PC-3 (cell line): ENCODE data around the gene PLA2G4A. TPM values are rescaled to one million over a fixed set of nuclear protein-coding genes. Genes with fewer than 3 reads are reported as not detected.
A peak's percentile ranks its signal among the peaks of the same experiment; 100 is the strongest.

ENCODE experiments used
- ATAC-seq: fragments of 200-7000 bp; cut with Tn5 transposase; 2 replicates; pipeline ENCODE4 v1.9.1; 2020; ENCODE audit warnings: mild to moderate bottlenecking, moderate library complexity
- BruUV-seq: library from RNA; stranded (reverse); fragments of 400-500 nt; replicated peaks from 2 replicates; lab custom pipeline; 2021; lab: Mats Ljungman, UMichigan
- CTCF ChIA-PET: fragments of 300-600 bp; sonication (Branson Sonifier 250); formaldehyde crosslinking; loops from one replicate; lab custom pipeline; 2022; ENCODE audit warnings: antibody characterized with exemption; lab: Charles Lee
- POLR2A ChIA-PET: fragments of 300-600 bp; sonication (Branson Sonifier 250); formaldehyde crosslinking; loops from one replicate; lab custom pipeline; 2022; ENCODE audit warnings: antibody characterized with exemption; ENCODE audit not compliant: unreplicated experiment; lab: Charles Lee
- DNase-seq: peaks from one replicate; pipeline ENCODE4 v3.0.0-alpha.2; 2015
- H2AFZ ChIP-seq: fragments of 300-600 bp; sonication (generic); 2 replicates; pipeline ENCODE4 v1.6.0; 2016; ENCODE audit warnings: antibody characterized with exemption, low read length
- H3F3A ChIP-seq: fragments of 300-600 bp; sonication (generic); one replicate; pipeline ENCODE4 v1.6.0; 2017; ENCODE audit warnings: antibody characterized with exemption, low read length, control low read depth, mild to moderate bottlenecking; ENCODE audit not compliant: unreplicated experiment
- H3K27ac ChIP-seq: fragments of 300-600 bp; sonication (generic); 2 replicates; pipeline ENCODE4 v1.5.1; 2016; ENCODE audit warnings: mild to moderate bottlenecking, low read length
- H3K27me3 ChIP-seq: fragments of 300-600 bp; sonication (generic); 2 replicates; pipeline ENCODE4 v1.6.1; 2016; ENCODE audit warnings: low read length, mixed read lengths
- H3K36me3 ChIP-seq: fragments of 300-600 bp; sonication (generic); 2 replicates; pipeline ENCODE4 v1.6.1; 2016; ENCODE audit warnings: low read depth, mixed run types, low read length, mixed read lengths
- H3K4me1 ChIP-seq: fragments of 300-600 bp; sonication (generic); 2 replicates; pipeline ENCODE4 v1.5.1; 2016; ENCODE audit warnings: low read length; ENCODE audit not compliant: insufficient read depth
- H3K4me2 ChIP-seq: fragments of 300-600 bp; sonication (generic); 2 replicates; pipeline ENCODE4 v1.6.0; 2016; ENCODE audit warnings: low read length
- H3K4me3 ChIP-seq: fragments of 300-600 bp; sonication (generic); 2 replicates; pipeline ENCODE4 v1.5.1; 2016; ENCODE audit warnings: mild to moderate bottlenecking, low read length, mixed read lengths
- H3K79me2 ChIP-seq: fragments of 300-600 bp; sonication (generic); 2 replicates; pipeline ENCODE4 v1.6.1; 2017; ENCODE audit warnings: low read length, mixed read lengths
- H3K9ac ChIP-seq: fragments of 300-600 bp; sonication (generic); 2 replicates; pipeline ENCODE4 v1.6.0; 2016; ENCODE audit warnings: mild to moderate bottlenecking, low read length
- H3K9me2 ChIP-seq: fragments of 300-600 bp; sonication (generic); replicated peaks from 2 replicates; pipeline ENCODE4 v1.6.1; 2016; ENCODE audit warnings: mixed run types, low read length, mixed read lengths
- H3K9me3 ChIP-seq: fragments of 300-600 bp; sonication (generic); 2 replicates; pipeline ENCODE4 v1.6.1; 2016; ENCODE audit warnings: low read length, mixed read lengths
- H4K20me1 ChIP-seq: fragments of 300-600 bp; sonication (generic); 2 replicates; pipeline ENCODE4 v1.6.1; 2016; ENCODE audit warnings: low read length, mixed read lengths
- EZH2 ChIP-seq: fragments of 300-600 bp; sonication (generic); IDR thresholded peaks from one replicate; pipeline ENCODE4 v1.6.1; 2017; ENCODE audit warnings: antibody characterized with exemption, mild to moderate bottlenecking, low read length; ENCODE audit not compliant: unreplicated experiment
- EZH2phosphoT487 ChIP-seq: fragments of 300-600 bp; sonication (generic); IDR thresholded peaks from 2 replicates; pipeline ENCODE4 v1.6.1; 2018; ENCODE audit warnings: mild to moderate bottlenecking, antibody characterized with exemption, low read length, borderline replicate concordance
- intact Hi-C: fragments of 100-400 bp; cut with micrococcal nuclease; formaldehyde crosslinking; loops from 2 replicates; pipeline ENCODE4 v1.9.0; 2023
- total RNA-seq: library from RNA; depleted of rRNA; stranded (reverse); fragments of >200 nt; gene quantifications from 2 replicates; pipeline ENCODE4 v1.2.3, GENCODE V29; 2014
- TF ChIP-seq, protein P1 (sequence below): fragments of 300-600 bp; sonication (generic); conservative IDR thresholded peaks from 2 replicates; pipeline ENCODE4 v1.5.1; 2017; ENCODE audit warnings: antibody characterized with exemption, low read depth, mild to moderate bottlenecking, low read length

Gene PLA2G4A
- total RNA-seq, 1 experiment from 2014 or later = 2.3 TPM

DNA sequence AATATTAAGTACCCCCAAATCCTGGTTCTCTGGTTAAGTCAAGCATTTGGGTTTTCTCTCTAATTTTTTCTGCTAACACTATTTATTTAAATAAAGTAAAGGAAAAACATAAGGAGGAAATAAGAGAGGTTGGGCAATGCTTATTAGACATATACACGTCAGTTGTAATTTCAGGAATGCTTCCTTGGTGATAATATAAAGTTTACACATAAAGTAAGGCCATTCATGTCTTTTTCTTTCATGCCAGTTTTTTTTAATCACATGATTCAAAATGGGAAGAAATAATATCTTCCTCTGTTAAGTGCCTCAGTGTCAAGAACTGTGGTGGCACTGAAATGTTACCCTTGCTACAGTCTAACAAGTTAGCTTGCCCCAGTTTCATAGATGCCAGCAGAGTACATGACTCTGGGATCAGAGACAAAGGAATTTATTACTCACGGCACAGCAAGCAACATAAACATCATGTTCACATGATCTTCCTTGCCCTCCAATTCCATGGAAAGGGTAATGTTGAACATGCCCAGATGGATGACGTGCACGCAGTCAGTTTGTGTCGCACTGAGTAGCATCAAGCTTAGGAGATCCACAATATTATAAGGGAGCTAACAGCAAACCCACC is 184.9 kb downstream of the PLA2G4A start:
- ATAC-seq = no peak
- no peaks in the 10 kb centered on the region for H4K20me1 ChIP-seq
- no peak overlapping the region for H3K9ac ChIP-seq
- H3K36me3 ChIP-seq = no peaks in the 10 kb centered on the region
- no peak for DNase-seq
- no peak overlapping the region for H3K4me2 ChIP-seq
- H3K9me2 ChIP-seq = no peaks in the 10 kb centered on the region
- no peaks in the 10 kb centered on the region for H3K9me3 ChIP-seq
- no peaks in the 10 kb centered on the region for H3F3A ChIP-seq
- CTCF ChIA-PET = no interaction called here
- peaks cover 22% of the 10 kb centered on the region for H3K4me1 ChIP-seq
- H3K27ac ChIP-seq = no peak overlapping the region
- intact Hi-C loops = no loop called here
- POLR2A ChIA-PET = no interaction called here
- H3K79me2 ChIP-seq = no peaks in the 10 kb centered on the region
- H3K4me3 ChIP-seq = no peak overlapping the region
- no peaks in the 10 kb centered on the region for H3K27me3 ChIP-seq
- BruUV-seq = no TSS peak
- TF ChIP-seq EZH2phosphoT487 = no peak
- TF ChIP-seq EZH2 = no peak
- TF ChIP-seq, protein P1, sequence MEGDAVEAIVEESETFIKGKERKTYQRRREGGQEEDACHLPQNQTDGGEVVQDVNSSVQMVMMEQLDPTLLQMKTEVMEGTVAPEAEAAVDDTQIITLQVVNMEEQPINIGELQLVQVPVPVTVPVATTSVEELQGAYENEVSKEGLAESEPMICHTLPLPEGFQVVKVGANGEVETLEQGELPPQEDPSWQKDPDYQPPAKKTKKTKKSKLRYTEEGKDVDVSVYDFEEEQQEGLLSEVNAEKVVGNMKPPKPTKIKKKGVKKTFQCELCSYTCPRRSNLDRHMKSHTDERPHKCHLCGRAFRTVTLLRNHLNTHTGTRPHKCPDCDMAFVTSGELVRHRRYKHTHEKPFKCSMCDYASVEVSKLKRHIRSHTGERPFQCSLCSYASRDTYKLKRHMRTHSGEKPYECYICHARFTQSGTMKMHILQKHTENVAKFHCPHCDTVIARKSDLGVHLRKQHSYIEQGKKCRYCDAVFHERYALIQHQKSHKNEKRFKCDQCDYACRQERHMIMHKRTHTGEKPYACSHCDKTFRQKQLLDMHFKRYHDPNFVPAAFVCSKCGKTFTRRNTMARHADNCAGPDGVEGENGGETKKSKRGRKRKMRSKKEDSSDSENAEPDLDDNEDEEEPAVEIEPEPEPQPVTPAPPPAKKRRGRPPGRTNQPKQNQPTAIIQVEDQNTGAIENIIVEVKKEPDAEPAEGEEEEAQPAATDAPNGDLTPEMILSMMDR = no peak
- no peak overlapping the region for H2AFZ ChIP-seq

DNA sequence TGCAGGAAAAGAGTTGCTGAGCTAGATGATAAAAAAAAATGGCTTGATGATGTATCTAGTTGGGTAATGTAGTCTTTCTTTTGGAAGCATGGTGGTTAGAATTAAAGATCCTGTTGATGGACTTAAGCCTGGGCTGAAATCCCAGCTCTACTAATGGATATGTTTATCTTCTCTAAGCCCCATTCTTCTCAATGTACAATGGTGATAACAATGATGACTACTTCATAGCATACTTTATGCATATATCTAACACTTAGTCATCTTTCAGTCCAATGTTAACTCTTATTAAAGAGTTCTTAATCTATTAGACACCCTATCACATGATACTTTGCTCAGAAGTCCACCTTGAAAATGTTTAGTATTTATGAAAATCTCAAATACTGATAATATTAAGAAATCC is 189.5 kb downstream of the PLA2G4A start:
- no peak for ATAC-seq
- Histone ChIP-seq H3K4me3 (no peak overlapping the region), H4K20me1 (no peaks in the 10 kb centered on the region), H3K9me3 (no peaks in the 10 kb centered on the region), H3K36me3 (no peaks in the 10 kb centered on the region), H2AFZ (no peak overlapping the region), H3K27ac (no peak overlapping the region), H3K9me2 (no peaks in the 10 kb centered on the region), H3F3A (no peaks in the 10 kb centered on the region), H3K4me1 (no peaks in the 10 kb centered on the region), H3K9ac (no peak overlapping the region), H3K4me2 (no peak overlapping the region), H3K27me3 (no peaks in the 10 kb centered on the region), H3K79me2 (no peaks in the 10 kb centered on the region)
- ChIA-PET POLR2A (no interaction called here), CTCF (no interaction called here)
- intact Hi-C loops = no loop called here
- DNase-seq = no peak
- TF ChIP-seq EZH2phosphoT487 = no peak
- TF ChIP-seq, protein P1 = no peak
- no TSS peak for BruUV-seq

GRCh38 chr1:187027253-187027652 is 198.5 kb downstream of the PLA2G4A start:
- Histone ChIP-seq H2AFZ (no peak overlapping the region), H3F3A (no peaks in the 10 kb centered on the region), H3K4me3 (no peak overlapping the region), H3K27ac (no peak overlapping the region), H3K9me2 (no peaks in the 10 kb centered on the region), H3K4me2 (no peak overlapping the region), H3K9me3 (no peaks in the 10 kb centered on the region), H3K4me1 (no peaks in the 10 kb centered on the region), H4K20me1 (no peaks in the 10 kb centered on the region), H3K9ac (no peak overlapping the region), H3K36me3 (no peaks in the 10 kb centered on the region), H3K27me3 (no peaks in the 10 kb centered on the region), H3K79me2 (no peaks in the 10 kb centered on the region)
- ChIA-PET POLR2A (no interaction called here), CTCF (no interaction called here)
- peak; percentile 35; the same call in 1 of the 2 replicates for ATAC-seq
- intact Hi-C loops = no loop called here
- peak; percentile 20 for DNase-seq
- no TSS peak for BruUV-seq
- TF ChIP-seq EZH2 (no peak), EZH2phosphoT487 (no peak)
- TF ChIP-seq, protein P1 = no peak
